HEK293 (cell line): ENCODE measurements around the gene APRT.

Experiments used
- IKZF3 ChIP-seq: fragments of 450-650 bp; IDR thresholded peaks from 2 replicates; pipeline ENCODE4 v1.5.0; 2018; ENCODE audit warnings: missing biosample characterization, mild to moderate bottlenecking, missing genetic modification characterization, moderate library complexity
- KLF8 ChIP-seq: fragments of 450-650 bp; formaldehyde crosslinking; IDR thresholded peaks from 2 replicates; pipeline ENCODE4 v1.5.1; 2016; ENCODE audit warnings: missing biosample characterization, missing genetic modification characterization
- SP7 ChIP-seq: fragments of 450-650 bp; formaldehyde crosslinking; IDR thresholded peaks from 2 replicates; pipeline ENCODE4 v1.5.1; 2016; ENCODE audit warnings: missing biosample characterization, missing genetic modification characterization
- ZEB2 ChIP-seq: fragments of 450-650 bp; formaldehyde crosslinking; IDR thresholded peaks from 2 replicates; pipeline ENCODE4 v1.5.1; 2016; ENCODE audit warnings: missing biosample characterization, missing genetic modification characterization
- ZNF133 ChIP-seq: fragments of 450-650 bp; formaldehyde crosslinking; IDR thresholded peaks from 2 replicates; pipeline ENCODE4 v1.5.1; 2016; ENCODE audit warnings: missing biosample characterization, missing genetic modification characterization
- ZNF140 ChIP-seq: fragments of 450-650 bp; formaldehyde crosslinking; IDR thresholded peaks from 2 replicates; pipeline ENCODE4 v1.5.1; 2016; ENCODE audit warnings: missing biosample characterization, missing genetic modification characterization
- ZNF239 ChIP-seq: fragments of 450-650 bp; formaldehyde crosslinking; IDR thresholded peaks from 2 replicates; pipeline ENCODE4 v1.5.1; 2016; ENCODE audit warnings: missing biosample characterization, missing genetic modification characterization
- ZNF274 ChIP-seq, 2 experiments: fragments of 200-500 bp in 1 of 2; fragments of 450-650 bp in 1 of 2; sonication (Bioruptor generic) in 1 of 2; formaldehyde crosslinking in 1 of 2; IDR thresholded peaks; 2 replicates each; pipeline versions ENCODE4 v1.5.1 to v1.6.1; 2014 to 2016; ENCODE audit warnings: borderline replicate concordance in 1 of 2, inconsistent platforms in 1 of 2, low read length in 1 of 2, missing biosample characterization in 1 of 2, missing genetic modification characterization in 1 of 2
- ZNF292 ChIP-seq: fragments of 450-650 bp; formaldehyde crosslinking; IDR thresholded peaks from 2 replicates; pipeline ENCODE4 v1.5.1; 2016; ENCODE audit warnings: low read depth, missing biosample characterization, missing genetic modification characterization, borderline replicate concordance
- ZNF302 ChIP-seq: fragments of 450-650 bp; formaldehyde crosslinking; IDR thresholded peaks from 2 replicates; pipeline ENCODE4 v1.5.1; 2016; ENCODE audit warnings: missing biosample characterization, missing genetic modification characterization, low read depth
- ZNF354C ChIP-seq: fragments of 450-650 bp; formaldehyde crosslinking; IDR thresholded peaks from 2 replicates; pipeline ENCODE4 v1.5.1; 2016; ENCODE audit warnings: missing biosample characterization, missing genetic modification characterization, low read depth, borderline replicate concordance
- ZNF510 ChIP-seq: fragments of 450-650 bp; formaldehyde crosslinking; IDR thresholded peaks from 2 replicates; pipeline ENCODE4 v1.5.1; 2018; ENCODE audit warnings: mild to moderate bottlenecking, missing genetic modification characterization, missing biosample characterization; ENCODE audit not compliant: insufficient replicate concordance
- ZNF521 ChIP-seq: fragments of 450-650 bp; formaldehyde crosslinking; IDR thresholded peaks from 2 replicates; pipeline ENCODE4 v1.5.1; 2017; ENCODE audit warnings: missing biosample characterization, mild to moderate bottlenecking, missing genetic modification characterization
- ZNF560 ChIP-seq: fragments of 450-650 bp; formaldehyde crosslinking; IDR thresholded peaks from 2 replicates; pipeline ENCODE4 v1.5.1; 2017; ENCODE audit warnings: missing biosample characterization, missing genetic modification characterization, borderline replicate concordance
- ZNF561 ChIP-seq: fragments of 450-650 bp; IDR thresholded peaks from 2 replicates; pipeline ENCODE4 v1.5.1; 2018; ENCODE audit warnings: missing biosample characterization, missing genetic modification characterization, borderline replicate concordance
- ZNF660 ChIP-seq: fragments of 450-650 bp; IDR thresholded peaks from 2 replicates; pipeline ENCODE4 v1.5.1; 2018; ENCODE audit warnings: missing biosample characterization, mild to moderate bottlenecking, missing genetic modification characterization
- ZNF777 ChIP-seq: fragments of 450-650 bp; formaldehyde crosslinking; IDR thresholded peaks from 2 replicates; pipeline ENCODE4 v1.5.1; 2017; ENCODE audit warnings: missing biosample characterization, missing genetic modification characterization, borderline replicate concordance
- ZNF830 ChIP-seq: fragments of 450-650 bp; IDR thresholded peaks from 2 replicates; pipeline ENCODE4 v1.5.0; 2018; ENCODE audit warnings: missing biosample characterization, missing genetic modification characterization, low read depth, mild to moderate bottlenecking, moderate library complexity
- ZSCAN16 ChIP-seq: fragments of 450-650 bp; formaldehyde crosslinking; IDR thresholded peaks from 2 replicates; pipeline ENCODE4 v1.5.1; 2016; ENCODE audit warnings: missing biosample characterization, missing genetic modification characterization
- ZSCAN30 ChIP-seq: fragments of 450-650 bp; IDR thresholded peaks from 2 replicates; pipeline ENCODE4 v1.5.1; 2018; ENCODE audit warnings: missing biosample characterization, mild to moderate bottlenecking, missing genetic modification characterization, moderate library complexity
- TF ChIP-seq, protein P1 (sequence below): fragments of 450-650 bp; formaldehyde crosslinking; IDR thresholded peaks from 2 replicates; pipeline ENCODE4 v1.5.1; 2016; ENCODE audit warnings: missing biosample characterization, missing genetic modification characterization
- TF ChIP-seq, protein P2 (sequence below): fragments of 450-650 bp; formaldehyde crosslinking; IDR thresholded peaks from 2 replicates; pipeline ENCODE4 v1.5.1; 2016; ENCODE audit warnings: missing biosample characterization, missing genetic modification characterization, borderline replicate concordance
- TF ChIP-seq, protein P3 (sequence below): fragments of 450-650 bp; formaldehyde crosslinking; IDR thresholded peaks from 2 replicates; pipeline ENCODE4 v1.5.1; 2016; ENCODE audit warnings: missing biosample characterization, missing genetic modification characterization
- TF ChIP-seq, protein P4 (sequence below): fragments of 450-650 bp; formaldehyde crosslinking; IDR thresholded peaks from 2 replicates; pipeline ENCODE4 v1.5.1; 2016; ENCODE audit warnings: missing biosample characterization, missing genetic modification characterization
- TF ChIP-seq, protein P5 (sequence below): fragments of 450-650 bp; formaldehyde crosslinking; IDR thresholded peaks from 2 replicates; pipeline ENCODE4 v1.5.1; 2016; ENCODE audit warnings: missing biosample characterization, missing genetic modification characterization
- TF ChIP-seq, protein P6 (sequence below): fragments of 450-650 bp; formaldehyde crosslinking; IDR thresholded peaks from 2 replicates; pipeline ENCODE4 v1.5.1; 2016; ENCODE audit warnings: missing biosample characterization, missing genetic modification characterization

Gene APRT

DNA sequence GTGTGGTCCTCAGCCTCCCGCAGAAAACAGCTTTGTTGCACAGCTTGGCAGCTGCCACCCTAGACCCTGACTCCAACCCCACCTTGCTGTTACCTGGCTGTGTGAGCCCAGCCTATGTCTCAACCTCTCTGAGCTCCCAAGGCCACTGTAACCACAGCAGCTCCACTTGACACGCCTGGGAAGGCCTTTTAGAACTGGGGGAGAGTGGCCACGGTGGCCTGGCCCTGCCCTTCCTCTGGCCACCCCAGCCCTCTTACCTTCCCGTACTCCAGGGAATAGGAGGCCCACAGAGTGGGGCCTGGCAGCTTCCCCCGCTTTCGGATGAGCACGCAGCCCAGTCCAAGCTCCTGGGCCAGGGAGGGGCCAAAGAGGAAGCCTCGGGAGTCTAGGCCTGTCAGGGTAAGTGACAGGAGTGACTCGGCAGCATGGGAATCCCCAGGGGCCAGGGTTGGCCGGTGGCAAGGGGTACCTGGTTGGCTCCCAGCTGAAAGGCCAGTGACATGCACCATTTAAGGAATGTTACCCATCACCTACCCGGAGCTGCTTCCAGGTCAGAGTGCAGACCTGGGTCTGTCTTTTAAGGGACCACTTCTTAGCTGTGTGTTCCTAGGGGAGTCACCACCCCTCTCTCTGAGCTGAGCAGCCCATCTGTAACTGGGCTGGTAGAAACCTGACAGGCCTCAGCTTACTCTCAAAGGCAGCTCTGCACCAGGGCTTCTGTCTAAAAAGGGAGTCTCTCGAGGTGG, 1.4 kb downstream of the APRT start (continued):
- no peak for TF ChIP-seq SP7 (tag by site-specific recombination)
- TF ChIP-seq, protein P1, sequence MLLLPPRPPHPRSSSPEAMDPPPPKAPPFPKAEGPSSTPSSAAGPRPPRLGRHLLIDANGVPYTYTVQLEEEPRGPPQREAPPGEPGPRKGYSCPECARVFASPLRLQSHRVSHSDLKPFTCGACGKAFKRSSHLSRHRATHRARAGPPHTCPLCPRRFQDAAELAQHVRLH (tag by site-specific recombination) = peak; percentile 44; the same call in 1 of the 2 replicates
- TF ChIP-seq ZNF561 (tag by site-specific recombination) = no peak
- peak; percentile 45; the same call in 1 of the 2 replicates for TF ChIP-seq KLF8 (tag by site-specific recombination)
- no peak for TF ChIP-seq ZNF354C (tag by site-specific recombination)
- TF ChIP-seq, protein P2, sequence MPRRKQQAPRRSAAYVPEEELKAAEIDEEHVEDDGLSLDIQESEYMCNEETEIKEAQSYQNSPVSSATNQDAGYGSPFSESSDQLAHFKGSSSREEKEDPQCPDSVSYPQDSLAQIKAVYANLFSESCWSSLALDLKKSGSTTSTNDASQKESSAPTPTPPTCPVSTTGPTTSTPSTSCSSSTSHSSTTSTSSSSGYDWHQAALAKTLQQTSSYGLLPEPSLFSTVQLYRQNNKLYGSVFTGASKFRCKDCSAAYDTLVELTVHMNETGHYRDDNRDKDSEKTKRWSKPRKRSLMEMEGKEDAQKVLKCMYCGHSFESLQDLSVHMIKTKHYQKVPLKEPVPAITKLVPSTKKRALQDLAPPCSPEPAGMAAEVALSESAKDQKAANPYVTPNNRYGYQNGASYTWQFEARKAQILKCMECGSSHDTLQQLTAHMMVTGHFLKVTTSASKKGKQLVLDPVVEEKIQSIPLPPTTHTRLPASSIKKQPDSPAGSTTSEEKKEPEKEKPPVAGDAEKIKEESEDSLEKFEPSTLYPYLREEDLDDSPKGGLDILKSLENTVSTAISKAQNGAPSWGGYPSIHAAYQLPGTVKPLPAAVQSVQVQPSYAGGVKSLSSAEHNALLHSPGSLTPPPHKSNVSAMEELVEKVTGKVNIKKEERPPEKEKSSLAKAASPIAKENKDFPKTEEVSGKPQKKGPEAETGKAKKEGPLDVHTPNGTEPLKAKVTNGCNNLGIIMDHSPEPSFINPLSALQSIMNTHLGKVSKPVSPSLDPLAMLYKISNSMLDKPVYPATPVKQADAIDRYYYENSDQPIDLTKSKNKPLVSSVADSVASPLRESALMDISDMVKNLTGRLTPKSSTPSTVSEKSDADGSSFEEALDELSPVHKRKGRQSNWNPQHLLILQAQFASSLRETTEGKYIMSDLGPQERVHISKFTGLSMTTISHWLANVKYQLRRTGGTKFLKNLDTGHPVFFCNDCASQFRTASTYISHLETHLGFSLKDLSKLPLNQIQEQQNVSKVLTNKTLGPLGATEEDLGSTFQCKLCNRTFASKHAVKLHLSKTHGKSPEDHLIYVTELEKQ (tag by site-specific recombination) = no peak
- peak; percentile 80 for TF ChIP-seq ZEB2 (tag by site-specific recombination)
- TF ChIP-seq ZNF239 (tag by site-specific recombination) = no peak
- TF ChIP-seq ZSCAN30 (tag by site-specific recombination) = no peak
- TF ChIP-seq ZNF140 (tag by site-specific recombination) = no peak
- TF ChIP-seq, protein P3, sequence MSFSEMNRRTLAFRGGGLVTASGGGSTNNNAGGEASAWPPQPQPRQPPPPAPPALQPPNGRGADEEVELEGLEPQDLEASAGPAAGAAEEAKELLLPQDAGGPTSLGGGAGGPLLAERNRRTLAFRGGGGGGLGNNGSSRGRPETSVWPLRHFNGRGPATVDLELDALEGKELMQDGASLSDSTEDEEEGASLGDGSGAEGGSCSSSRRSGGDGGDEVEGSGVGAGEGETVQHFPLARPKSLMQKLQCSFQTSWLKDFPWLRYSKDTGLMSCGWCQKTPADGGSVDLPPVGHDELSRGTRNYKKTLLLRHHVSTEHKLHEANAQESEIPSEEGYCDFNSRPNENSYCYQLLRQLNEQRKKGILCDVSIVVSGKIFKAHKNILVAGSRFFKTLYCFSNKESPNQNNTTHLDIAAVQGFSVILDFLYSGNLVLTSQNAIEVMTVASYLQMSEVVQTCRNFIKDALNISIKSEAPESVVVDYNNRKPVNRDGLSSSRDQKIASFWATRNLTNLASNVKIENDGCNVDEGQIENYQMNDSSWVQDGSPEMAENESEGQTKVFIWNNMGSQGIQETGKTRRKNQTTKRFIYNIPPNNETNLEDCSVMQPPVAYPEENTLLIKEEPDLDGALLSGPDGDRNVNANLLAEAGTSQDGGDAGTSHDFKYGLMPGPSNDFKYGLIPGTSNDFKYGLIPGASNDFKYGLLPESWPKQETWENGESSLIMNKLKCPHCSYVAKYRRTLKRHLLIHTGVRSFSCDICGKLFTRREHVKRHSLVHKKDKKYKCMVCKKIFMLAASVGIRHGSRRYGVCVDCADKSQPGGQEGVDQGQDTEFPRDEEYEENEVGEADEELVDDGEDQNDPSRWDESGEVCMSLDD (tag by site-specific recombination) = no peak
- no peak for TF ChIP-seq ZNF560 (tag by site-specific recombination)
- no peak for TF ChIP-seq ZNF133 (tag by site-specific recombination)
- TF ChIP-seq ZNF830 (tag by site-specific recombination) = no peak
- no peak for TF ChIP-seq ZSCAN16 (tag by site-specific recombination)
- 0 out of 2 replicates have a peak, but pooled peaks have one; percentile 12 for TF ChIP-seq ZNF660
- TF ChIP-seq, protein P4, sequence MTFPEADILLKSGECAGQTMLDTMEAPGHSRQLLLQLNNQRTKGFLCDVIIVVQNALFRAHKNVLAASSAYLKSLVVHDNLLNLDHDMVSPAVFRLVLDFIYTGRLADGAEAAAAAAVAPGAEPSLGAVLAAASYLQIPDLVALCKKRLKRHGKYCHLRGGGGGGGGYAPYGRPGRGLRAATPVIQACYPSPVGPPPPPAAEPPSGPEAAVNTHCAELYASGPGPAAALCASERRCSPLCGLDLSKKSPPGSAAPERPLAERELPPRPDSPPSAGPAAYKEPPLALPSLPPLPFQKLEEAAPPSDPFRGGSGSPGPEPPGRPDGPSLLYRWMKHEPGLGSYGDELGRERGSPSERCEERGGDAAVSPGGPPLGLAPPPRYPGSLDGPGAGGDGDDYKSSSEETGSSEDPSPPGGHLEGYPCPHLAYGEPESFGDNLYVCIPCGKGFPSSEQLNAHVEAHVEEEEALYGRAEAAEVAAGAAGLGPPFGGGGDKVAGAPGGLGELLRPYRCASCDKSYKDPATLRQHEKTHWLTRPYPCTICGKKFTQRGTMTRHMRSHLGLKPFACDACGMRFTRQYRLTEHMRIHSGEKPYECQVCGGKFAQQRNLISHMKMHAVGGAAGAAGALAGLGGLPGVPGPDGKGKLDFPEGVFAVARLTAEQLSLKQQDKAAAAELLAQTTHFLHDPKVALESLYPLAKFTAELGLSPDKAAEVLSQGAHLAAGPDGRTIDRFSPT = 0 out of 2 replicates have a peak, but pooled peaks have one; percentile 27
- TF ChIP-seq, protein P5, sequence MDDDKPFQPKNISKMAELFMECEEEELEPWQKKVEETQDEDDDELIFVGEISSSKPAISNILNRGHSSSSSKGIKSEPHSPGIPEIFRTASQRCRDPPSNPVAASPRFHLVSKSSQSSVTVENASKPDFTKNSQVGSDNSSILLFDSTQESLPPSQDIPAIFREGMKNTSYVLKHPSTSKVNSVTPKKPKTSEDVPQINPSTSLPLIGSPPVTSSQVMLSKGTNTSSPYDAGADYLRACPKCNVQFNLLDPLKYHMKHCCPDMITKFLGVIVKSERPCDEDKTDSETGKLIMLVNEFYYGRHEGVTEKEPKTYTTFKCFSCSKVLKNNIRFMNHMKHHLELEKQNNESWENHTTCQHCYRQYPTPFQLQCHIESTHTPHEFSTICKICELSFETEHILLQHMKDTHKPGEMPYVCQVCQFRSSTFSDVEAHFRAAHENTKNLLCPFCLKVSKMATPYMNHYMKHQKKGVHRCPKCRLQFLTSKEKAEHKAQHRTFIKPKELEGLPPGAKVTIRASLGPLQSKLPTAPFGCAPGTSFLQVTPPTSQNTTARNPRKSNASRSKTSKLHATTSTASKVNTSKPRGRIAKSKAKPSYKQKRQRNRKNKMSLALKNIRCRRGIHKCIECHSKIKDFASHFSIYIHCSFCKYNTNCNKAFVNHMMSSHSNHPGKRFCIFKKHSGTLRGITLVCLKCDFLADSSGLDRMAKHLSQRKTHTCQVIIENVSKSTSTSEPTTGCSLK = no peak
- no peak for TF ChIP-seq ZNF302
- TF ChIP-seq ZNF521 = no peak
- TF ChIP-seq ZNF274 (IDR thresholded peaks at IDR 0.05; ENCODE audit: low read length) = no peak
- TF ChIP-seq ZNF274 (tag by site-specific recombination; IDR thresholded peaks at IDR 0.05; ENCODE audit: borderline replicate concordance) = no peak
- TF ChIP-seq, protein P6, sequence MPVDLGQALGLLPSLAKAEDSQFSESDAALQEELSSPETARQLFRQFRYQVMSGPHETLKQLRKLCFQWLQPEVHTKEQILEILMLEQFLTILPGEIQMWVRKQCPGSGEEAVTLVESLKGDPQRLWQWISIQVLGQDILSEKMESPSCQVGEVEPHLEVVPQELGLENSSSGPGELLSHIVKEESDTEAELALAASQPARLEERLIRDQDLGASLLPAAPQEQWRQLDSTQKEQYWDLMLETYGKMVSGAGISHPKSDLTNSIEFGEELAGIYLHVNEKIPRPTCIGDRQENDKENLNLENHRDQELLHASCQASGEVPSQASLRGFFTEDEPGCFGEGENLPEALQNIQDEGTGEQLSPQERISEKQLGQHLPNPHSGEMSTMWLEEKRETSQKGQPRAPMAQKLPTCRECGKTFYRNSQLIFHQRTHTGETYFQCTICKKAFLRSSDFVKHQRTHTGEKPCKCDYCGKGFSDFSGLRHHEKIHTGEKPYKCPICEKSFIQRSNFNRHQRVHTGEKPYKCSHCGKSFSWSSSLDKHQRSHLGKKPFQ (tag by site-specific recombination) = no peak
- no peak for TF ChIP-seq ZNF292 (tag by site-specific recombination)
- no peak for TF ChIP-seq ZNF777 (tag by site-specific recombination)
- TF ChIP-seq ZNF510 (tag by site-specific recombination) = no peak
- peak; percentile 68 for TF ChIP-seq IKZF3 (tag by site-specific recombination)
